Forelimb muscle (tissue), 1 donor: ENCODE results near the gene HLA-DOA. TPM values are rescaled to one million over a fixed set of nuclear protein-coding genes. Genes with fewer than 3 reads are reported as not detected.

ENCODE experiments used
- DNase-seq: peaks from one replicate; pipeline ENCODE4 v3.0.0-alpha.2; 2013; ENCODE audit warnings: low read depth
- polyA plus RNA-seq: library from polyadenylated mRNA; unstranded; fragments of 120-200 nt; gene quantifications from one replicate; pipeline ENCODE4 v1.2.1, GENCODE V29; 2013; ENCODE audit not compliant: insufficient read length

The HLA-DOA gene
- polyA plus RNA-seq, 1 donor: 0.56 TPM

- DNase-seq: no peak
These were observed 45.5 kb downstream of the HLA-DOA start for GRCh38 chr6:32963866-32964265.

- DNase-seq: no peak
These were observed 47.1 kb downstream of the HLA-DOA start for GRCh38 chr6:32962213-32962826.

GRCh38 chr6:32960563-32960962 is 48.8 kb downstream of the HLA-DOA start:
- DNase-seq: no peak

- no peak for DNase-seq
These were observed 53.2 kb downstream of the HLA-DOA start for GRCh38 chr6:32956176-32956575.

GRCh38 chr6:32954986-32955802 is 54.2 kb downstream of the HLA-DOA start:
- no peak for DNase-seq

DNA sequence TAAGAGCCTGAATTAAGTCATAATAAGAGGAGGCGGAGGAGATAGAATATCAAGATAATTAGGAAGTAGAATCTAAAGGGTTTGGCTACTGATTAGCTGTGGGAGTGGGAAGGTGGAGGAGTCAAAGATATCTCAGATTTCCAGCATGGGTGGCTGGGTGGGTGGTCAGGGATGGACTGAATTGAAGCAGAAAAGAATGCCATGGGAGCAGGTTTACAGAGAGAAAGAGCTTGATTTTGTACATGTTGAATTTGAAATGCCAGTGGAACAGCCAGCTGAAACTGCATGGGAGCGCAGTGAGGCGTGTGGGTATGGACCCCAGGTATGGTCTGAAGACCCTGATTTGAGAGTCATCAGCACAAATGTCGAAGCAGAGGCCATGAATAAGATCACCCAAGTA is 55.1 kb downstream of the HLA-DOA start:
- no peak for DNase-seq

Other genes with a start within 250 kb of the HLA-DOA start
- 0.32 TPM for gene HLA-DQB2, start 246.1 kb downstream of the HLA-DOA start, polyA plus RNA-seq
- gene HLA-DOB, start 192.6 kb downstream of the HLA-DOA start, polyA plus RNA-seq: 0.30 TPM
- gene TAP2, start 170.9 kb downstream of the HLA-DOA start, polyA plus RNA-seq: 3.8 TPM
- gene PSMB8, start 165.5 kb downstream of the HLA-DOA start, polyA plus RNA-seq: 11.8 TPM
- 9.6 TPM for gene TAP1, start 155.9 kb downstream of the HLA-DOA start, polyA plus RNA-seq
- 4.1 TPM for gene PSMB9, start 155.4 kb downstream of the HLA-DOA start, polyA plus RNA-seq
- 4.8 TPM for gene HLA-DMB, start 68.6 kb downstream of the HLA-DOA start, polyA plus RNA-seq
- gene HLA-DMA, start 56.5 kb downstream of the HLA-DOA start, polyA plus RNA-seq: 12.6 TPM
- gene BRD2, start 41.0 kb downstream of the HLA-DOA start, polyA plus RNA-seq: 150 TPM
- 15.1 TPM for gene HLA-DPA1, start 64.1 kb upstream of the HLA-DOA start, polyA plus RNA-seq
- gene HLA-DPB1, start 66.4 kb upstream of the HLA-DOA start, polyA plus RNA-seq: 9.5 TPM
- 41.7 TPM for gene COL11A2, start 182.9 kb upstream of the HLA-DOA start, polyA plus RNA-seq
- 40.7 TPM for gene RXRB, start 191.1 kb upstream of the HLA-DOA start, polyA plus RNA-seq
- 75.0 TPM for gene SLC39A7, start 191.3 kb upstream of the HLA-DOA start, polyA plus RNA-seq
- gene HSD17B8, start 195.1 kb upstream of the HLA-DOA start, polyA plus RNA-seq: 11.6 TPM
- 29.4 TPM for gene RING1, start 198.9 kb upstream of the HLA-DOA start, polyA plus RNA-seq